Measurements from ENCODE around the gene ZNF496.

ZNF496 gene

GRCh38 chr1:247328311-247328710 is 3.4 kb downstream of the ZNF496 start:
- no peak overlapping the region for H3K9ac ChIP-seq (ENCODE audit: low read length in 2 of 2)
- H3K4me1 ChIP-seq (ENCODE audit: control insufficient read depth, insufficient read depth, low read length) = peaks cover 28% of the 10 kb centered on the region
- no peak overlapping the region for H3K4me3 ChIP-seq (ENCODE audit: low read length in 2 of 2)
- no peaks in the 10 kb centered on the region for H3K27me3 ChIP-seq (ENCODE audit: control insufficient read depth in 1 of 2, insufficient read depth in 2 of 2, low read length in 2 of 2)
- peaks cover 27 to 31% of the 10 kb centered on the region in 2 donors for H3K36me3 ChIP-seq (ENCODE audit: control insufficient read depth in 2 of 2, insufficient read depth in 2 of 2, low read length in 2 of 2)
- H3K9me3 ChIP-seq (ENCODE audit: control insufficient read depth in 2 of 2, low read length in 2 of 2) = no peaks in the 10 kb centered on the region
- H3K27ac ChIP-seq (ENCODE audit: low read length) = no peak overlapping the region

- Histone ChIP-seq H3K36me3 (ENCODE audit: control insufficient read depth in 2 of 2, insufficient read depth in 2 of 2, low read length in 2 of 2) (peaks cover 41 to 46% of the 10 kb centered on the region in 2 donors), H3K4me1 (ENCODE audit: control insufficient read depth, insufficient read depth, low read length) (peaks cover 16% of the 10 kb centered on the region), H3K9me3 (ENCODE audit: control insufficient read depth in 2 of 2, low read length in 2 of 2) (no peaks in the 10 kb centered on the region), H3K27ac (ENCODE audit: low read length) (no peak overlapping the region), H3K9ac (ENCODE audit: low read length in 2 of 2) (no peak overlapping the region), H3K27me3 (ENCODE audit: control insufficient read depth in 1 of 2, insufficient read depth in 2 of 2, low read length in 2 of 2) (no peaks in the 10 kb centered on the region), H3K4me3 (ENCODE audit: low read length in 2 of 2) (no peak overlapping the region)
Measured at GRCh38 chr1:247326411-247327130, 5.1 kb downstream of the ZNF496 start.

- H3K4me1 ChIP-seq (ENCODE audit: control insufficient read depth, insufficient read depth, low read length) = peaks cover 4% of the 10 kb centered on the region
- H3K36me3 ChIP-seq (ENCODE audit: control insufficient read depth in 2 of 2, insufficient read depth in 2 of 2, low read length in 2 of 2) = peaks cover 52 to 53% of the 10 kb centered on the region in 2 donors
- H3K9ac ChIP-seq (ENCODE audit: low read length in 2 of 2) = no peak overlapping the region
- no peaks in the 10 kb centered on the region for H3K27me3 ChIP-seq (ENCODE audit: control insufficient read depth in 1 of 2, insufficient read depth in 2 of 2, low read length in 2 of 2)
- H3K27ac ChIP-seq (ENCODE audit: low read length) = no peak overlapping the region
- no peaks in the 10 kb centered on the region for H3K9me3 ChIP-seq (ENCODE audit: control insufficient read depth in 2 of 2, low read length in 2 of 2)
- no peak overlapping the region for H3K4me3 ChIP-seq (ENCODE audit: low read length in 2 of 2)
Measured at GRCh38 chr1:247324923-247325322, 6.7 kb downstream of the ZNF496 start.

DNA sequence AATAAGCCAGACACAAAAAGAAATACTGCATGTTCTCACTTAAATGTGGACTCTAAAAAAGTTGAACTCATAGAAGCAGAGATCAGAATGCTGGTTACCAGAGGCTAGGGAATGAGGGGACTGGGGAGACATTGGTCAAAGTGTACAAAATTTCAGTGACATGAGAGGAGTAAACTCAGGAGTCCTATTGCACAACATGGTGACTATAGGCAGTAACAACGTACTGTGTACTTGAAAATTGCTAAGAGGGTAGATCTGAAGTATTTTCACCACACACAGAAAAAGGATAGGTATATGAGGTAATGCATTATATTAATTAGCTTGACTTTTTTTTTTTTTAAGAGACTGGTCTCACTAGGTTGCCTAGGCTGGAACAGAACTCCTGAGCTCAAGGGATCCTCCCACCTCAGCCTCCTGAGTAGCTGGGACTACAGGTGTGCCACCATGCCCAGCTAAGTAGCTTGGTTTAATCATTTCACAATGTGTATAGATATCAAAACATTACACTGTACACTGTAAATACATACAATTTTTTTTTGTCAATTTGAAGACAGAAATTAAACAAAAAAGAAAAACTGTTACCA is 7.4 kb downstream of the ZNF496 start:
- Histone ChIP-seq H3K36me3 (ENCODE audit: control insufficient read depth in 2 of 2, insufficient read depth in 2 of 2, low read length in 2 of 2) (peaks cover 49 to 52% of the 10 kb centered on the region in 2 donors), H3K27me3 (ENCODE audit: control insufficient read depth in 1 of 2, insufficient read depth in 2 of 2, low read length in 2 of 2) (no peaks in the 10 kb centered on the region), H3K9me3 (ENCODE audit: control insufficient read depth in 2 of 2, low read length in 2 of 2) (no peaks in the 10 kb centered on the region), H3K4me3 (ENCODE audit: low read length in 2 of 2) (no peak overlapping the region), H3K27ac (ENCODE audit: low read length) (no peak overlapping the region), H3K9ac (ENCODE audit: low read length in 2 of 2) (no peak overlapping the region), H3K4me1 (ENCODE audit: control insufficient read depth, insufficient read depth, low read length) (no peaks in the 10 kb centered on the region)

- Histone ChIP-seq H3K27ac (ENCODE audit: low read length) (no peak overlapping the region), H3K4me3 (ENCODE audit: low read length in 2 of 2) (no peak overlapping the region), H3K9ac (ENCODE audit: low read length in 2 of 2) (no peak overlapping the region), H3K36me3 (ENCODE audit: control insufficient read depth in 2 of 2, insufficient read depth in 2 of 2, low read length in 2 of 2) (peaks cover 40 to 45% of the 10 kb centered on the region in 2 donors), H3K9me3 (ENCODE audit: control insufficient read depth in 2 of 2, low read length in 2 of 2) (no peaks in the 10 kb centered on the region), H3K4me1 (ENCODE audit: control insufficient read depth, insufficient read depth, low read length) (no peaks in the 10 kb centered on the region), H3K27me3 (ENCODE audit: control insufficient read depth in 1 of 2, insufficient read depth in 2 of 2, low read length in 2 of 2) (no peaks in the 10 kb centered on the region)
Measured at GRCh38 chr1:247322849-247323586, 8.6 kb downstream of the ZNF496 start.

DNA sequence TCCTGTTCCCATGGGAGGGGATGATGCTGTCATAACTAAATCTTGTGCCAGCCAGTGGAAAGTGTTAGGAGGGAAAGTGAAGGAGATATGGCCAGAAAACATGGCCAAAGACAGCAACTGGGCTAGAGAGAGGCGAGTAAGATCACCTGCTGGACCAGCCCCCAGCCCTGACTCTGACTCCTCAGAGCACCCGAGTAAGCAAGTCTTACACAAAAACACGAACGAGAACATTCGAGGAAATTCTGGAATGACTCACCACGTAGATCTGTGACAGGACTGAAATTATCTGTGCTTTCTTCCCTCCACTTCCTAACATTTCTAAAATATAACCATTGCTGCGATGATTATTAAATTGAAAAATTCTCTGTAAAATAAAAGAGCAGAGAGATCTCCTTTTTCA is 9.2 kb downstream of the ZNF496 start:
- H3K27me3 ChIP-seq (ENCODE audit: control insufficient read depth in 1 of 2, insufficient read depth in 2 of 2, low read length in 2 of 2) = no peaks in the 10 kb centered on the region
- H3K4me1 ChIP-seq (ENCODE audit: control insufficient read depth, insufficient read depth, low read length) = no peaks in the 10 kb centered on the region
- H3K36me3 ChIP-seq (ENCODE audit: control insufficient read depth in 2 of 2, insufficient read depth in 2 of 2, low read length in 2 of 2) = peaks cover 40% of the 10 kb centered on the region in 2 donors
- H3K9ac ChIP-seq (ENCODE audit: low read length in 2 of 2) = no peak overlapping the region
- H3K9me3 ChIP-seq (ENCODE audit: control insufficient read depth in 2 of 2, low read length in 2 of 2) = no peaks in the 10 kb centered on the region
- H3K27ac ChIP-seq (ENCODE audit: low read length) = no peak overlapping the region
- H3K4me3 ChIP-seq (ENCODE audit: low read length in 2 of 2) = no peak overlapping the region

GRCh38 chr1:247317702-247318101 is 14.0 kb downstream of the ZNF496 start:
- Histone ChIP-seq H3K9ac (ENCODE audit: low read length in 2 of 2) (no peak overlapping the region), H3K27me3 (ENCODE audit: control insufficient read depth in 1 of 2, insufficient read depth in 2 of 2, low read length in 2 of 2) (no peaks in the 10 kb centered on the region), H3K4me3 (ENCODE audit: low read length in 2 of 2) (no peak overlapping the region), H3K27ac (ENCODE audit: low read length) (no peak overlapping the region), H3K36me3 (ENCODE audit: control insufficient read depth in 2 of 2, insufficient read depth in 2 of 2, low read length in 2 of 2) (peaks cover 15 to 27% of the 10 kb centered on the region in 2 donors), H3K4me1 (ENCODE audit: control insufficient read depth, insufficient read depth, low read length) (no peaks in the 10 kb centered on the region), H3K9me3 (ENCODE audit: control insufficient read depth in 2 of 2, low read length in 2 of 2) (no peaks in the 10 kb centered on the region)

DNA sequence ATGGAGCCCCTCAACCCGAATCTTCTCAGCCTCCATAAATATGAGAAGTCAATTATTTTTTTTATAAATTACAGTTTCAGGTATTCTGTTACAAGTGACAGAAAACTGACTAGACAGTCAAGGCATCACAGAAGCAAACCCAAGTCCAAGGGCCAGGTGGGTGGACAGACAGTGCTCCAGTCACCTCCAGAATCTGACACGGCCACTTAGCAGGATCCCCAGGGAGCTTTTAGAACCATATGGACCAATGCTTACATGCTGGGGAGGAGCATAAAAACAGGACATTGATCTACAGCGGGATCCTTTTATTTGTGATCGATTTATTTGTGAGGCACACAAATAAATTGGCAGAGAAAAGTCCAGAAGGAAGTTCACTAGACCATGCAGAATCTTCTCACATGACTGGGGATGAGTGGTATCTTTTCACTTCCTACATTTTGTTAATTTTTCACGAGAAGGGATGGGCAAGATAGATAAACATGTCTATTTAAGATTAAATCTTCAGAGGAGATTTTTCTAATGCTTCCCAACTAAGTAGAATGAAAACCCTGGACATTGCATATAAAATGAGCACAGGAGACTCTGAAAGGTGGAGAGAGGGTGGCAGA is 15.0 kb downstream of the ZNF496 start:
- H3K36me3 ChIP-seq (ENCODE audit: control insufficient read depth in 2 of 2, insufficient read depth in 2 of 2, low read length in 2 of 2) = peaks cover 7 to 20% of the 10 kb centered on the region in 2 donors
- no peaks in the 10 kb centered on the region for H3K4me1 ChIP-seq (ENCODE audit: control insufficient read depth, insufficient read depth, low read length)
- H3K9ac ChIP-seq (ENCODE audit: low read length in 2 of 2) = no peak overlapping the region

DNA sequence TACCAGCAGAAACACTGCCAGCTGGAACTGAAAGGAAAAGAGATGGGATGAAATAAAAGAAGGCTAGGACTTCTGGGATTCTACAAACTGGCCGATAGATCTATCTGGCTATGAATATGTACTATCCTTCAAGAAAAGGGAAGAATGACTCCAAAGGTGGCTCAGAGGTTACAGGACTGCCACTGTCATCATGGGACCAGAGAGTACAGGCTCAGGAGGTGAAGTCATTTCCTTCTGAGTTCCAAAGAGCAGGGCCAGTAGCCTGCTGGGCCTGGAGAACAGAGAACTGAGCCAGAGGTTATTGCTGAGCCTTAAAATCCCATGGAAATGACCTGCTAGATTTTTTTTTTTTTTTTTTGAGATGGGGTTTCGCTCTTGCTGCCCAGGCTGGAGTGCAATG is 27.6 kb downstream of the ZNF496 start:
- H3K9ac ChIP-seq (ENCODE audit: low read length in 2 of 2) = no peak overlapping the region
- peaks cover 50 to 60% of the 10 kb centered on the region in 2 donors for H3K36me3 ChIP-seq (ENCODE audit: control insufficient read depth in 2 of 2, insufficient read depth in 2 of 2, low read length in 2 of 2)
- H3K27ac ChIP-seq (ENCODE audit: low read length) = no peak overlapping the region
- H3K4me3 ChIP-seq (ENCODE audit: low read length in 2 of 2) = no peak overlapping the region
- H3K4me1 ChIP-seq (ENCODE audit: control insufficient read depth, insufficient read depth, low read length) = no peaks in the 10 kb centered on the region
- H3K27me3 ChIP-seq (ENCODE audit: control insufficient read depth in 1 of 2, insufficient read depth in 2 of 2, low read length in 2 of 2) = no peaks in the 10 kb centered on the region
- H3K9me3 ChIP-seq (ENCODE audit: control insufficient read depth in 2 of 2, low read length in 2 of 2) = no peaks in the 10 kb centered on the region

More for the DNA sequence above, 15.0 kb downstream of the ZNF496 start:
- Histone ChIP-seq H3K27ac (ENCODE audit: low read length) (no peak overlapping the region), H3K4me3 (ENCODE audit: low read length in 2 of 2) (no peak overlapping the region), H3K9me3 (ENCODE audit: control insufficient read depth in 2 of 2, low read length in 2 of 2) (no peaks in the 10 kb centered on the region), H3K27me3 (ENCODE audit: control insufficient read depth in 1 of 2, insufficient read depth in 2 of 2, low read length in 2 of 2) (no peaks in the 10 kb centered on the region)

DNA sequence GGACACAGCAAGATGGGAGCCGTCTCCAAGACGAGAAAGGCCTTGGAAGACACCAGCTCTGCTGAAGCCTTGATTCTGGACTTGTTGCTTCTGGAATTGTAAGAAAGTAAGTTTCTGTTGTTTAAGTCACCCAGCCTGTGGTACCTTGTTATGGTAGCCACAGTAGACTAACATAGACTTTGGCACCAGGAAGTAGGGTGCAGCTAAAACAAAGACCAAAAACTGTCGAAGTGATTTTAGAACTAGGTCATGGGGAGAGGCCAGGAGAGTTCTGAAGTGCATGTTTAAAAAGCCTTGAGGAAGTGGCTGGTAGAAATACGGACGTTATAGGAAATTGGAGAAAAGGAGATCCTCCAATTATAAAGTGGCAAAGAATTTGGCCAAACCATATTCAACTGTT is 28.5 kb downstream of the ZNF496 start:
- Histone ChIP-seq H3K27ac (ENCODE audit: low read length) (no peak overlapping the region), H3K9ac (ENCODE audit: low read length in 2 of 2) (no peak overlapping the region), H3K4me3 (ENCODE audit: low read length in 2 of 2) (no peak overlapping the region), H3K4me1 (ENCODE audit: control insufficient read depth, insufficient read depth, low read length) (no peaks in the 10 kb centered on the region), H3K27me3 (ENCODE audit: control insufficient read depth in 1 of 2, insufficient read depth in 2 of 2, low read length in 2 of 2) (no peaks in the 10 kb centered on the region), H3K9me3 (ENCODE audit: control insufficient read depth in 2 of 2, low read length in 2 of 2) (no peaks in the 10 kb centered on the region), H3K36me3 (ENCODE audit: control insufficient read depth in 2 of 2, insufficient read depth in 2 of 2, low read length in 2 of 2) (peaks cover 42 to 54% of the 10 kb centered on the region in 2 donors)

All from stomach smooth muscle (tissue), 2 donors.